Endothelial cell of umbilical vein (primary cell): ENCODE results near the gene COL26A1. TPM values are rescaled to one million over a fixed set of nuclear protein-coding genes. Genes with fewer than 3 reads are reported as not detected.

Experiments used
- BruUV-seq: library from RNA; stranded (reverse); fragments of 400-500 nt; replicated peaks from 2 replicates; lab custom pipeline; 2021; lab: Mats Ljungman, UMichigan
- CTCF ChIA-PET: fragments of 300-600, 350-600 bp; sonication (Branson Sonifier 250); formaldehyde crosslinking; loops from one replicate; lab custom pipeline; 2021; ENCODE audit warnings: antibody characterized with exemption, inconsistent platforms; lab: Charles Lee
- POLR2A ChIA-PET: fragments of 300-600, 350-600 bp; sonication (Branson Sonifier 250); formaldehyde crosslinking; loops from one replicate; lab custom pipeline; 2021; ENCODE audit warnings: antibody characterized with exemption, inconsistent platforms; lab: Charles Lee
- DNase-seq: peaks from one replicate; pipeline ENCODE4 v3.0.0-alpha.2; 2011; ENCODE audit warnings: low read depth, low spot score
- FAIRE-seq: peaks from 2 replicates; lab custom pipeline; 2011; peaks lifted over from hg19 to GRCh38; lab: Jason Lieb, UNC
- H2AFZ ChIP-seq: 2 replicates; pipeline ENCODE4 v1.6.0; 2012; ENCODE audit warnings: low read depth, low read length, control low read depth, inconsistent platforms
- H3K27ac ChIP-seq: 2 replicates; pipeline ENCODE4 v1.5.1; 2011; ENCODE audit warnings: low read depth, mild to moderate bottlenecking, control low read depth, low read length, moderate library complexity; ENCODE audit not compliant: insufficient read depth
- H3K27me3 ChIP-seq, 2 experiments: 2 replicates each; pipeline versions ENCODE4 v1.6.0 to v1.6.1; 2011; ENCODE audit warnings: low read length in 2 of 2, mixed read lengths in 1 of 2; ENCODE audit not compliant: control insufficient read depth in 2 of 2, insufficient read depth in 2 of 2
- H3K36me3 ChIP-seq, 2 experiments: 2 replicates in 1 of 2; 3 replicates in 1 of 2; pipeline ENCODE4 v1.5.1; 2011; ENCODE audit warnings: low read length in 2 of 2, mild to moderate bottlenecking in 1 of 2, moderate library complexity in 1 of 2; ENCODE audit not compliant: control insufficient read depth in 2 of 2, insufficient read depth in 2 of 2; ENCODE audit errors: extremely low read depth in 1 of 2
- H3K4me1 ChIP-seq: 3 replicates; pipeline ENCODE4 v1.5.1; 2011; ENCODE audit warnings: mild to moderate bottlenecking, low read length; ENCODE audit not compliant: control insufficient read depth, insufficient read depth; ENCODE audit errors: extremely low read depth
- H3K4me2 ChIP-seq: 2 replicates; pipeline ENCODE4 v1.6.1; 2011; ENCODE audit warnings: low read length, control low read depth, mixed read lengths; ENCODE audit not compliant: insufficient read depth
- H3K4me3 ChIP-seq, 3 experiments: fragments of 200-600 bp in 1 of 3; sonication (generic), shearing (Covaris generic) in 1 of 3; replicated peaks in 1 of 3; 2 replicates each; pipeline ENCODE4 v1.5.1; 2011 to 2016; ENCODE audit warnings: control low read depth in 3 of 3, low read length in 3 of 3, mild to moderate bottlenecking in 2 of 3, inconsistent platforms in 1 of 3, low read depth in 1 of 3, moderate library complexity in 1 of 3; ENCODE audit not compliant: insufficient read depth in 1 of 3
- H3K79me2 ChIP-seq: 2 replicates; pipeline ENCODE4 v1.6.0; 2012; ENCODE audit warnings: low read length, inconsistent platforms; ENCODE audit not compliant: control insufficient read depth, insufficient read depth
- H3K9ac ChIP-seq: replicated peaks from 2 replicates; pipeline ENCODE3; 2011; ENCODE audit warnings: low read length, control low read depth; ENCODE audit not compliant: insufficient read depth; ENCODE audit errors: extremely low read depth
- H3K9me1 ChIP-seq: replicated peaks from 3 replicates; pipeline ENCODE4 v1.6.0; 2011; ENCODE audit warnings: mild to moderate bottlenecking, low read length; ENCODE audit not compliant: control insufficient read depth, insufficient read depth; ENCODE audit errors: extremely low read depth
- H3K9me3 ChIP-seq: replicated peaks from 2 replicates; pipeline ENCODE4 v1.5.1; 2012; ENCODE audit warnings: low read length, inconsistent platforms; ENCODE audit not compliant: control insufficient read depth, insufficient read depth
- H4K20me1 ChIP-seq: replicated peaks from 2 replicates; pipeline ENCODE3; 2011; ENCODE audit warnings: mild to moderate bottlenecking, low read length; ENCODE audit not compliant: control insufficient read depth, insufficient read depth; ENCODE audit errors: extremely low read depth
- CTCF ChIP-seq, 2 donors: IDR thresholded peaks; 1 replicate in 1 of 2; 2 replicates in 1 of 2; pipeline ENCODE4 v1.5.1; 2011; ENCODE audit warnings: low read length in 2 of 2, mild to moderate bottlenecking in 2 of 2, moderate library complexity in 2 of 2, control low read depth in 1 of 2, inconsistent platforms in 1 of 2, low read depth in 1 of 2; ENCODE audit not compliant: insufficient read depth in 1 of 2; ENCODE audit errors: extremely low read depth in 1 of 2
- EZH2 ChIP-seq: IDR thresholded peaks from 2 replicates; pipeline ENCODE4 v1.6.1; 2012; ENCODE audit warnings: borderline replicate concordance, low read depth, mild to moderate bottlenecking, moderate library complexity, low read length, inconsistent platforms; ENCODE audit not compliant: severe bottlenecking
- FOS ChIP-seq: IDR thresholded peaks from 2 replicates; pipeline ENCODE4 v1.6.1; 2011; ENCODE audit warnings: mild to moderate bottlenecking, low read length, moderate library complexity, borderline replicate concordance; ENCODE audit not compliant: insufficient read depth
- GATA2 ChIP-seq: IDR thresholded peaks from 2 replicates; pipeline ENCODE4 v1.7.0; 2011; ENCODE audit warnings: low read depth, mild to moderate bottlenecking, moderate library complexity, mixed read lengths, low read length; ENCODE audit not compliant: insufficient read length, insufficient read depth
- JUN ChIP-seq: IDR thresholded peaks from 2 replicates; pipeline ENCODE4 v1.6.1; 2011; ENCODE audit warnings: borderline replicate concordance, low read depth; ENCODE audit not compliant: insufficient read length, insufficient read depth
- MAX ChIP-seq: IDR thresholded peaks from 2 replicates; pipeline ENCODE4 v1.6.1; 2011; ENCODE audit not compliant: insufficient read depth, insufficient read length
- MYC ChIP-seq: IDR thresholded peaks from one replicate; pipeline ENCODE4 v1.6.1; 2011; ENCODE audit warnings: mild to moderate bottlenecking, low read depth, low read length
- POLR2A ChIP-seq: IDR thresholded peaks from 2 replicates; pipeline ENCODE4 v1.6.1; 2012; ENCODE audit warnings: low read depth, mild to moderate bottlenecking, control low read depth, low read length
- POLR2AphosphoS5 ChIP-seq: IDR thresholded peaks from 2 replicates; pipeline ENCODE4 v1.6.1; 2012; ENCODE audit warnings: low read depth, mild to moderate bottlenecking, control low read depth, low read length, moderate library complexity; ENCODE audit not compliant: insufficient read depth
- dilution Hi-C: fragments of 300-500 bp; cut with MboI; formaldehyde crosslinking; loops from one replicate; pipeline ENCODE4 v1.15.0; 2019; ENCODE audit warnings: low sequenced_read_pairs; ENCODE audit not compliant: extremely low pct_ligation_motif_present
- intact Hi-C: fragments of 100-400 bp; cut with micrococcal nuclease; formaldehyde crosslinking; loops from one replicate; pipeline ENCODE4 v1.10.0; 2022
- polyA plus RNA-seq, 4 experiments: library from polyadenylated mRNA; depleted of rRNA in 3 of 4; stranded (reverse) in 3 of 4; unstranded in 1 of 4; fragments of >200 nt; gene quantifications; 2 replicates each; pipeline versions ENCODE4 v1.2.1 to v1.2.3, GENCODE V29; 2011 to 2012; ENCODE audit warnings: missing spikeins in 1 of 4
- total RNA-seq: library from RNA; stranded (reverse); gene quantifications from 2 replicates; pipeline ENCODE4 v1.2.3, GENCODE V29; 2021

The COL26A1 gene
- total and polyA plus RNA-seq, 2 donors (not counting 3 experiments of a cell fraction or from before 2014, with no cell fraction given): not detected

GRCh38 chr7:101511965-101512364 is 149.3 kb downstream of the COL26A1 start:
- DNase-seq (no peak), FAIRE-seq (no peak)
- no peak overlapping the region for H2AFZ ChIP-seq
- POLR2A ChIA-PET: interaction anchor here (0.5 kb wide), 1 partner anchor 12 kb away, joined by 3 read pairs; no protein-coding TSS in a partner anchor
- H3K9ac ChIP-seq: no peak overlapping the region
- CTCF ChIA-PET: interaction anchor here (0.6 to 2.4 kb wide), 3 partner anchors 9 to 56 kb away, joined by 3 to 7 read pairs (median 4); no protein-coding TSS in a partner anchor
- H3K27me3 ChIP-seq: no peaks in the 10 kb centered on the region
- H3K27ac ChIP-seq: no peak overlapping the region
- no peaks in the 10 kb centered on the region for H3K9me1 ChIP-seq
- no peaks in the 10 kb centered on the region for H3K9me3 ChIP-seq
- BruUV-seq: no TSS peak
- intact Hi-C loops: no loop called here
- H4K20me1 ChIP-seq: no peaks in the 10 kb centered on the region
- no peak overlapping the region for H3K4me3 ChIP-seq
- no peaks in the 10 kb centered on the region for H3K4me1 ChIP-seq
- TF ChIP-seq CTCF (IDR thresholded peaks at IDR 0.05; ENCODE audit: extremely low read depth in 1 of 2, insufficient read depth in 1 of 2, low read depth in 1 of 2, low read length in 2 of 2) (no peak), JUN (no peak), EZH2 (no peak), FOS (no peak), POLR2A (no peak), GATA2 (no peak), POLR2AphosphoS5 (no peak), MYC (no peak), MAX (no peak)
- dilution Hi-C loops: no loop called here
- H3K4me2 ChIP-seq: no peak overlapping the region
- no peaks in the 10 kb centered on the region for H3K79me2 ChIP-seq
- H3K36me3 ChIP-seq: no peaks in the 10 kb centered on the region
